HUES48 (cell line): Measurements from ENCODE around the gene FAM20C.
"Not testable (repeated sequence)": the region's sequence is repeated elsewhere in the genome, so short reads cannot be mapped to it uniquely, and the experiment has no call there.

Source experiments
- H3K27ac ChIP-seq: one replicate; pipeline ENCODE4 v1.7.0; 2013; ENCODE audit warnings: low read depth, low read length, inconsistent platforms
- H3K27me3 ChIP-seq: 2 replicates; pipeline ENCODE4 v1.6.1; 2013; ENCODE audit warnings: mild to moderate bottlenecking, low read length; ENCODE audit not compliant: control insufficient read depth, insufficient read depth
- H3K36me3 ChIP-seq: 2 replicates; pipeline ENCODE4 v1.6.1; 2013; ENCODE audit warnings: low read length; ENCODE audit not compliant: control insufficient read depth, insufficient read depth
- H3K4me1 ChIP-seq: 2 replicates; pipeline ENCODE4 v1.6.1; 2013; ENCODE audit warnings: mild to moderate bottlenecking, low read length; ENCODE audit not compliant: control insufficient read depth, insufficient read depth
- H3K4me3 ChIP-seq: 2 replicates; pipeline ENCODE4 v1.5.1; 2013; ENCODE audit warnings: mild to moderate bottlenecking, low read depth, low read length
- H3K9ac ChIP-seq: 2 replicates; pipeline ENCODE4 v1.6.1; 2013; ENCODE audit warnings: mild to moderate bottlenecking, low read depth, low read length, moderate library complexity
- H3K9me3 ChIP-seq: 2 replicates; pipeline ENCODE4 v1.6.1; 2013; ENCODE audit warnings: low read length; ENCODE audit not compliant: control insufficient read depth, insufficient read depth

The FAM20C gene

GRCh38 chr7:294440-295154, 102.2 kb downstream of the FAM20C start:
- Histone ChIP-seq H3K9me3 (no peaks in the 10 kb centered on the region), H3K4me3 (no peak overlapping the region), H3K36me3 (no peaks in the 10 kb centered on the region), H3K4me1 (no peaks in the 10 kb centered on the region), H3K9ac (no peak overlapping the region), H3K27ac (no peak overlapping the region), H3K27me3 (peaks cover 39% of the 10 kb centered on the region)

- Histone ChIP-seq H3K4me1 (no peaks in the 10 kb centered on the region), H3K9ac (no peak overlapping the region), H3K27me3 (peaks cover 30% of the 10 kb centered on the region), H3K27ac (no peak overlapping the region), H3K4me3 (no peak overlapping the region), H3K9me3 (no peaks in the 10 kb centered on the region), H3K36me3 (no peaks in the 10 kb centered on the region)
These were observed 103.1 kb downstream of the FAM20C start for GRCh38 chr7:295155-296154.

GRCh38 chr7:296373-296945, 104.1 kb downstream of the FAM20C start:
- Histone ChIP-seq H3K27me3 (peaks cover 20% of the 10 kb centered on the region), H3K36me3 (no peaks in the 10 kb centered on the region), H3K4me1 (no peaks in the 10 kb centered on the region), H3K9me3 (no peaks in the 10 kb centered on the region), H3K27ac (no peak overlapping the region), H3K4me3 (no peak overlapping the region), H3K9ac (no peak overlapping the region)

GRCh38 chr7:297141-297540, 104.8 kb downstream of the FAM20C start:
- H3K9me3 ChIP-seq, H3K4me1 ChIP-seq, H3K36me3 ChIP-seq, H3K4me3 ChIP-seq, H3K9ac ChIP-seq, H3K27ac ChIP-seq: not testable (repeated sequence)
- peaks cover 13% of the 10 kb centered on the region for H3K27me3 ChIP-seq

GRCh38 chr7:297611-298374, 105.4 kb downstream of the FAM20C start:
- no peak overlapping the region for H3K27ac ChIP-seq
- no peaks in the 10 kb centered on the region for H3K36me3 ChIP-seq
- H3K9me3 ChIP-seq, result no peaks in the 10 kb centered on the region
- no peak overlapping the region for H3K9ac ChIP-seq
- no peaks in the 10 kb centered on the region for H3K4me1 ChIP-seq
- no peak overlapping the region for H3K4me3 ChIP-seq
- peaks cover 7% of the 10 kb centered on the region for H3K27me3 ChIP-seq

- no peaks in the 10 kb centered on the region for H3K4me1 ChIP-seq
- no peaks in the 10 kb centered on the region for H3K36me3 ChIP-seq
- H3K9ac ChIP-seq, result no peak overlapping the region
- peaks cover 1% of the 10 kb centered on the region for H3K27me3 ChIP-seq
- no peak overlapping the region for H3K4me3 ChIP-seq
- no peaks in the 10 kb centered on the region for H3K9me3 ChIP-seq
- H3K27ac ChIP-seq, result no peak overlapping the region
These were observed 106.0 kb downstream of the FAM20C start for GRCh38 chr7:298375-298702.

GRCh38 chr7:298743-299142, 106.4 kb downstream of the FAM20C start:
- H3K9ac ChIP-seq, result no peak overlapping the region
- H3K36me3 ChIP-seq, result no peaks in the 10 kb centered on the region
- H3K9me3 ChIP-seq, result no peaks in the 10 kb centered on the region
- no peaks in the 10 kb centered on the region; the same call in 1 of the 2 replicates for H3K27me3 ChIP-seq
- no peaks in the 10 kb centered on the region for H3K4me1 ChIP-seq
- H3K4me3 ChIP-seq, result no peak overlapping the region
- H3K27ac ChIP-seq, result no peak overlapping the region

GRCh38 chr7:299169-299568, 106.8 kb downstream of the FAM20C start:
- no peak overlapping the region for H3K27ac ChIP-seq
- no peaks in the 10 kb centered on the region for H3K4me1 ChIP-seq
- no peak overlapping the region for H3K9ac ChIP-seq
- H3K27me3 ChIP-seq, result no peaks in the 10 kb centered on the region; the same call in 1 of the 2 replicates
- H3K9me3 ChIP-seq, result no peaks in the 10 kb centered on the region
- no peaks in the 10 kb centered on the region for H3K36me3 ChIP-seq
- H3K4me3 ChIP-seq, result no peak overlapping the region

- no peak overlapping the region for H3K4me3 ChIP-seq
- H3K27me3 ChIP-seq, result no peaks in the 10 kb centered on the region
- H3K4me1 ChIP-seq, result no peaks in the 10 kb centered on the region
- H3K9ac ChIP-seq, result no peak overlapping the region
- no peak overlapping the region for H3K27ac ChIP-seq
- H3K36me3 ChIP-seq, result no peaks in the 10 kb centered on the region
- H3K9me3 ChIP-seq, result no peaks in the 10 kb centered on the region
These were observed 107.3 kb downstream of the FAM20C start for GRCh38 chr7:299628-300027.

GRCh38 chr7:300048-300447, 107.7 kb downstream of the FAM20C start:
- Histone ChIP-seq H3K4me1 (no peaks in the 10 kb centered on the region), H3K9ac (no peak overlapping the region), H3K4me3 (no peak overlapping the region), H3K27ac (no peak overlapping the region), H3K36me3 (no peaks in the 10 kb centered on the region), H3K9me3 (no peaks in the 10 kb centered on the region), H3K27me3 (no peaks in the 10 kb centered on the region)
